ENCODE measurements around the gene COG8. TPM values are rescaled to one million over a fixed set of nuclear protein-coding genes. Genes with fewer than 3 reads are reported as not detected.
"Not testable (repeated sequence)": the region's sequence is repeated elsewhere in the genome, so short reads cannot be mapped to it uniquely, and the experiment has no call there.

Gene COG8
- total RNA-seq, 2 experiments from 2014 or later = 31.5 to 32.9 TPM

DNA sequence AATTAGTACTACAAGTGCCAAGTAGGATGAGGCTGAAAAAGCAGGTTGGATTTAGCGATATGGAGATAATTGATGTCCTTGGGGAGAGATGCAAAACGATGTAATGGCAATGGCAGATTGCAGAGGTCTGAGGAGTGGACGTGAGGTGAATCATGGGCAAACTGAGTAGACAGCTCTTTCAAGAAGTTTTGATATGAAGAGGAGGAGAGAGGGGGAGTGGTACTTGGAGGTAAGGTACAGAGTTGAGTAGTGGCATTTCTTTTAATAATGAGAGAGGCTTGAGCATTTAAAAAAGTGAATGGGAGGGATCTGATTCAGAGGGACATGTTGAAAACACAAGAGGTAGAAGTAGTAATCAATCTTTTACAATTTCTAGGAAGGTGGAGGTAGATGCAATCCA, 46.0 kb downstream of the COG8 start:
- H3K27me3 Mint-ChIP-seq = no peaks in the 10 kb centered on the region
- H3K27ac Mint-ChIP-seq = no peak overlapping the region
- H3K4me1 Mint-ChIP-seq = no peaks in the 10 kb centered on the region
- H3K4me3 Mint-ChIP-seq = no peak overlapping the region
- H3K9me3 Mint-ChIP-seq = no peaks in the 10 kb centered on the region
- CTCF ChIA-PET = no interaction called here
- POLR2A ChIA-PET = no interaction called here
- peaks cover 2% of the 10 kb centered on the region for H3K36me3 Mint-ChIP-seq (ENCODE audit: low read depth)
- no peak for DNase-seq

- H3K4me3 Mint-ChIP-seq; H3K9me3 Mint-ChIP-seq; DNase-seq; H3K27me3 Mint-ChIP-seq; H3K36me3 Mint-ChIP-seq (ENCODE audit: low read depth); POLR2A ChIA-PET; H3K4me1 Mint-ChIP-seq; H3K27ac Mint-ChIP-seq; CTCF ChIA-PET: not testable (repeated sequence)
Measured at GRCh38 chr16:69291657-69292056, 47.7 kb downstream of the COG8 start.

GRCh38 chr16:69286941-69287713, 52.2 kb downstream of the COG8 start:
- no peaks in the 10 kb centered on the region for H3K9me3 Mint-ChIP-seq
- ChIA-PET CTCF (interaction anchor here (1.1 to 1.5 kb wide), 2 partner anchors 16 to 46 kb away, joined by 3 read pairs; no protein-coding TSS in a partner anchor), POLR2A (no interaction called here)
- H3K4me1 Mint-ChIP-seq = peaks cover 2% of the 10 kb centered on the region
- peak; percentile 76 for DNase-seq
- no peak overlapping the region for H3K27ac Mint-ChIP-seq
- H3K36me3 Mint-ChIP-seq (ENCODE audit: low read depth) = no peaks in the 10 kb centered on the region
- H3K27me3 Mint-ChIP-seq = no peaks in the 10 kb centered on the region
- H3K4me3 Mint-ChIP-seq = no peak overlapping the region

DNA sequence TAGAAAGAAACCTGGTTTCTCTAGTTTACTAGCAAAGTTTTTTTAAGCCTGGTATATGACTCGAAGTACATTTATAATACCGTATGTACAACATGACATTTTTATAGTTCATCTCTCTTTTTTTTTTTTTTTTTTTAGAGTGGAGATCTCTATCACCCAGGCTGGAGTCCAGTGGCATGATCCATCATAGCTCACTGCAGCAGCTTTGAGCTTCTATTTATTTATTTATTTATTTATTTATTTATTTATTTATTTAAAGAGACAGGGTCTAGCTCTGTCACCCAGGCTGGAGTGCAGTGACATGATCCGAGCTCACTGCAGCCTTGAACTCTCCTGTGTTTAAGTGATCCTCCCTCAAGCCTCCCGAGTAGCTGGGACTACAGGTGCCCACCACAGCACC, 54.1 kb downstream of the COG8 start:
- no peak overlapping the region for H3K27ac Mint-ChIP-seq
- H3K4me1 Mint-ChIP-seq = peaks cover 2% of the 10 kb centered on the region
- no peak overlapping the region for H3K4me3 Mint-ChIP-seq
- DNase-seq = no peak
- H3K36me3 Mint-ChIP-seq (ENCODE audit: low read depth) = no peaks in the 10 kb centered on the region
- no peaks in the 10 kb centered on the region for H3K27me3 Mint-ChIP-seq
- H3K9me3 Mint-ChIP-seq = no peaks in the 10 kb centered on the region
- CTCF ChIA-PET = interaction anchor here (1.0 to 3.7 kb wide), 5 partner anchors 11 to 383 kb away, joined by 3 to 18 read pairs (median 5); no protein-coding TSS in a partner anchor
- POLR2A ChIA-PET = interaction anchor here (0.7 kb wide), 1 partner anchor 66 kb away, joined by 4 read pairs; no protein-coding TSS in a partner anchor

DNA sequence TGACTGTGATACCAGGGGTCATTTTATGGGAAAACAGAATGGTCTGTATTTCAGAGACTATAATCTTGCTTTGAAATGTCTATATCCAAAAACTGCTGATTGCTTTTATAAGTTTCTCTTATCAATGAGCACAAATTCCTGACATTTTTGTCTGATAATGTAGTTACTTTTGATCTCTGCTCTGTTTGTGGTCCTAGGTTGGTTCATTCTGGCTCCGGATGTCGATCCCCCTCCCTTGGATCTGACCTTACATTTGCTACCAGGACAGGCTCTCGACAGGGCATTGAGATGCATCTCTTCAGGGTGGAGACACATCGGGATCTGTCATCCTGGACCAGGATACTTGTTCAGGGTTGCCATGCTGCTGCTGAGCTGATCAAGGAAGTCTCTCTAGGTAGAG, 55.5 kb downstream of the COG8 start:
- POLR2A ChIA-PET = no interaction called here
- Mint-ChIP-seq H3K4me3 (no peak overlapping the region), H3K4me1 (peaks cover 2% of the 10 kb centered on the region), H3K27ac (no peak overlapping the region), H3K9me3 (no peaks in the 10 kb centered on the region), H3K36me3 (ENCODE audit: low read depth) (no peaks in the 10 kb centered on the region), H3K27me3 (no peaks in the 10 kb centered on the region)
- CTCF ChIA-PET = interaction anchor here (0.5 to 3.7 kb wide), 2 partner anchors 133 to 303 kb away, joined by 3 to 18 read pairs; no protein-coding TSS in a partner anchor
- no peak for DNase-seq

GRCh38 chr16:69277413-69277812, 62.0 kb downstream of the COG8 start:
- POLR2A ChIA-PET = no interaction called here
- H3K9me3 Mint-ChIP-seq = no peaks in the 10 kb centered on the region
- CTCF ChIA-PET = no interaction called here
- no peaks in the 10 kb centered on the region for H3K36me3 Mint-ChIP-seq (ENCODE audit: low read depth)
- no peaks in the 10 kb centered on the region for H3K4me1 Mint-ChIP-seq
- H3K27ac Mint-ChIP-seq = no peak overlapping the region
- no peak for DNase-seq
- H3K27me3 Mint-ChIP-seq = no peaks in the 10 kb centered on the region
- no peak overlapping the region for H3K4me3 Mint-ChIP-seq

Other genes starting within 250 kb of the COG8 start
- under 1 TPM; 0.67 to 0.84 TPM for gene HAS3, start 233.9 kb downstream of the COG8 start, total RNA-seq
- 100 to 1,000 TPM; 132 to 165 TPM for gene CHTF8, start 207.0 kb downstream of the COG8 start, total RNA-seq
- 10 to 100 TPM; 51.8 to 53.2 TPM for gene UTP4, start 206.9 kb downstream of the COG8 start, total RNA-seq
- gene SNTB2, start 152.4 kb downstream of the COG8 start, total RNA-seq = 10 to 100 TPM; 20.2 to 25.3 TPM
- gene VPS4A, start 28.2 kb downstream of the COG8 start, total RNA-seq = 10 to 100 TPM; 33.4 to 35.4 TPM
- gene PDF, start 9.0 kb downstream of the COG8 start, total RNA-seq = 10 to 100 TPM in 1 of 2 experiments, 1 to 10 TPM in 1; 9.1 to 15.2 TPM
- gene NIP7, start 208 bp upstream of the COG8 start, total RNA-seq = 10 to 100 TPM; 36.5 to 38.0 TPM
- gene TMED6, start 12.2 kb upstream of the COG8 start, total RNA-seq = 1 to 10 TPM; 1.0 to 1.3 TPM
- 10 to 100 TPM; 41.3 to 53.1 TPM for gene TERF2, start 46.4 kb upstream of the COG8 start, total RNA-seq
- 100 to 1,000 TPM; 157 to 178 TPM for gene CYB5B, start 85.1 kb upstream of the COG8 start, total RNA-seq
- 10 to 100 TPM; 18.5 to 19.5 TPM for gene NFAT5, start 226.4 kb upstream of the COG8 start, total RNA-seq